Lower leg skin (tissue), 4 donors: Measurements from ENCODE around the gene TNFSF8. TPM values are rescaled to one million over a fixed set of nuclear protein-coding genes. Genes with fewer than 3 reads are reported as not detected.
A peak's percentile ranks its signal among the peaks of the same experiment; 100 is the strongest.

Experiments
- DNase-seq, 2 donors: peaks; one replicate each; pipeline ENCODE4 v3.0.0-alpha.2; 2019; ENCODE audit warnings: low spot score in 2 of 2
- H3K4me3 ChIP-seq: fragments of 200-600 bp; sonication (generic); 2 replicates; pipeline ENCODE4 v1.5.1; 2017; ENCODE audit warnings: mild to moderate bottlenecking, low read depth; ENCODE audit not compliant: poor library complexity, severe bottlenecking
- CTCF ChIP-seq, 3 donors: fragments of 450-650 bp; IDR thresholded peaks; one replicate each; pipeline ENCODE4 v1.5.1; 2016; ENCODE audit warnings: antibody characterized with exemption in 3 of 3, mild to moderate bottlenecking in 3 of 3, moderate library complexity in 2 of 3
- POLR2A ChIP-seq, 2 donors: fragments of 450-650 bp; IDR thresholded peaks; one replicate each; pipeline ENCODE4 v1.6.1; 2016 to 2017; ENCODE audit warnings: antibody characterized with exemption in 2 of 2, mild to moderate bottlenecking in 1 of 2, moderate library complexity in 1 of 2
- WGBS, 2 donors: methylation state at CpG; one replicate each; pipeline ENCODE4 v1.1.5; 2018; 5-methylcytosine and 5-hydroxymethylcytosine counted together
- intact Hi-C: fragments of 100-400 bp; cut with DNase I; formaldehyde crosslinking; loops from one replicate; pipeline ENCODE4 v1.15.0; 2023; ENCODE audit warnings: low total_unique reads
- total RNA-seq, 4 donors: library from RNA; depleted of rRNA; stranded (reverse); fragments of >200 nt; gene quantifications; one replicate each; pipeline ENCODE4 v1.1.0, GENCODE V29; 2016

The TNFSF8 gene
- total RNA-seq, 4 donors from 2014 or later = 0.27 to 2.5 (median 0.93) TPM

- H3K4me3 ChIP-seq = no peak overlapping the region
- no peak for TF ChIP-seq POLR2A (IDR thresholded peaks at IDR 0.05)
- no peak for TF ChIP-seq CTCF (IDR thresholded peaks at IDR 0.05)
- DNase-seq = peak; percentile 40 to 88
- intact Hi-C loops = no loop called here
- WGBS, 2 donors = 69 to 80% methylated on average over 9 of the region's 9 CpGs
Observed at GRCh38 chr9:114898741-114899140, 31.6 kb downstream of the TNFSF8 start.

DNA sequence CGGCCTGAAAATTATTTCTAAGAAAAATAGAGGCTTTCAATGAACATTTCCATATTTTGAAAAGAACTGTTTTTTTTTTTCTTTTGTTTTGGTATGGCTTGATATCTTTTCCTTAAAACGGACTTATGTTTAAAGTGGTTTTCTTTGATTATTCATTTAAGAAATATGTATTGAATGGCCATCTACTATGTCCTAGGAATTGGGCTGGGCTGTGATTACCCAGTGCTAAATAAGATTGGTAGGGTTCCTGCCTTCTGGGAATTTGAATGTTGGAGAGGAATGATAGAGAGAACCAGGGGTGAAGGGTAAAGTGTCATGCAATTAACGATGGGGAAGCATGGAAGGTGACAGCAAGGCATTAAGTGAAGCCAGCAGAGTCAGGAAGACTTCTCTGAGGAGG, 33.2 kb downstream of the TNFSF8 start:
- TF ChIP-seq POLR2A (IDR thresholded peaks at IDR 0.05) (no peak), CTCF (IDR thresholded peaks at IDR 0.05) (no peak)
- no peak for DNase-seq
- intact Hi-C loops = no loop called here
- WGBS, 2 donors = 78 to 84% methylated on average over 3 of the region's 3 CpGs
- H3K4me3 ChIP-seq = no peak overlapping the region

GRCh38 chr9:114896344-114896743, 34.0 kb downstream of the TNFSF8 start:
- TF ChIP-seq POLR2A (IDR thresholded peaks at IDR 0.05) (no peak), CTCF (IDR thresholded peaks at IDR 0.05) (no peak)

GRCh38 chr9:114895521-114895991, 34.8 kb downstream of the TNFSF8 start:
- H3K4me3 ChIP-seq = no peak overlapping the region
- DNase-seq = no peak
- TF ChIP-seq POLR2A (IDR thresholded peaks at IDR 0.05) (no peak), CTCF (IDR thresholded peaks at IDR 0.05) (no peak)
- intact Hi-C loops = no loop called here

More at GRCh38 chr9:114896344-114896743, 34.0 kb downstream of the TNFSF8 start:
- intact Hi-C loops = no loop called here
- no peak for DNase-seq
- H3K4me3 ChIP-seq = no peak overlapping the region

GRCh38 chr9:114894609-114895433, 35.6 kb downstream of the TNFSF8 start:
- no peak for DNase-seq
- intact Hi-C loops = no loop called here
- WGBS, 2 donors = 64 to 65% methylated on average over 7 of the region's 7 CpGs

More at GRCh38 chr9:114894609-114895433, 35.6 kb downstream of the TNFSF8 start:
- no peak overlapping the region for H3K4me3 ChIP-seq
- no peak for TF ChIP-seq POLR2A (IDR thresholded peaks at IDR 0.05)
- TF ChIP-seq CTCF (IDR thresholded peaks at IDR 0.05) = no peak
